HG03045 (cell line): ENCODE results near the gene NTRK2.
"Not testable (repeated sequence)": the region's sequence is repeated elsewhere in the genome, so short reads cannot be mapped to it uniquely, and the experiment has no call there.

ENCODE experiments used
- ATAC-seq: cut with Tn5 transposase; IDR thresholded peaks from one replicate; pipeline ENCODE4 v1.9.1; 2021; ENCODE audit warnings: mild to moderate bottlenecking, moderate library complexity; ENCODE audit not compliant: unreplicated experiment

The NTRK2 gene

GRCh38 chr9:84874596-84874995 lies 205.1 kb downstream of the NTRK2 start:
- ATAC-seq, result no peak

- ATAC-seq, result no peak
These were observed 205.7 kb downstream of the NTRK2 start for GRCh38 chr9:84875193-84875592.

DNA sequence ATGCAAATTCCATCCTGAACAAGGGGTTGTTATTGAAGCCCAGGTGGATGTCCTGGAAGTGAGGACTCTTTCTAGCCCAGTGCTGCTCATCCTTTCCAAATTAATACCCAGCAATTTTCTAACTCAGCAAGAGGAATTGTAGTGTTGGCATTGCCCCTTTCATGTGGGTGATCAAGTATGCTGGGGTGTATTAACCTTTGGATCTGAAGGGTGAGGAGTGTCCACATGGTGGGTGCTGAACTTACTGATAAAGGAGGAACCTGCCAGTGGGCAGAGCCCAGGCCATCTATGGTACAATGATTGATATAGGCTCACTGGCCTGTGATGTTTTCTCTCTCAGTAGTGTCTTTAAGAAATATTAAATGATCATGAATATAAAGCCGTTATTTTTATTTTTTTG lies 210.1 kb downstream of the NTRK2 start:
- no peak for ATAC-seq

GRCh38 chr9:84880835-84881234 lies 211.3 kb downstream of the NTRK2 start:
- ATAC-seq, result no peak

DNA sequence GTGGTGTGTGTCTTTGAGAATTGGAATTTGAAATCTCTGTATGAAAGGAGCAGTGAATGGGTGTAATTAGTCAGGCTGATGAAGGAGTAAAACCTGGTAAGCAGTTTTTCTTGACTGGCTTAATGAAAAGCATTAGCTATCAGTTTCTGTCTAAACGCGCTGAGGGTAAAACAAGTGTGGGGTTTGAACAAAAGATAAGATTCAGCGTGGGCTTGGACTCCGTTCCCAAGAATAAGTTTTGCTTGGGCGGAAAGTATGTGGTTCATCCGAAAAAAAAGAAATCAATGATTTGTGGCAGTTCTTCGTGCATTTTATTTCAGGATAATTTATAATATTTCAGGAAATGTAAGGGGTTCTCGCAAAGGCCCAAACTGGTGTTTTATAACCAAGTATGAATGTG lies 217.3 kb downstream of the NTRK2 start:
- no peak for ATAC-seq

DNA sequence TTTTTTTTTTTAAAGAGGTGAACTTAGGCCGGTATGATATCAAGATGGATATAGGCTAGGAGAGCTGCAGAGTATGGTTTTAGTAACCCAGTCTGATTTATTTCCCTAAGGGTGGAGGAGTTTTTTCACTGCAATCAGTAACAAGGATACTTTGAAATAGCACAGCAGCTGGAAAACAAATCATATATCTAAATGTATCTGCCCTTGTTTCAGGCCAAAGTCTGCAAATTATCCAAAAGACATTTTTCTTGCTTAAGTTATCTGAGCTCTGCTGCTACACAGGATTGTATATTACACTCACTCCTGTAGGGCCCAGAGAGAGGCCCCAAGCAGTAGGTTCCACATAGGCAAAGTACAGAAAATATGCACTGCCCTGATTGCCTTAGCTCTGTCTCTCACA lies 222.4 kb downstream of the NTRK2 start:
- ATAC-seq, result no peak

GRCh38 chr9:84893419-84894128 lies 224.0 kb downstream of the NTRK2 start:
- ATAC-seq, result no peak

DNA sequence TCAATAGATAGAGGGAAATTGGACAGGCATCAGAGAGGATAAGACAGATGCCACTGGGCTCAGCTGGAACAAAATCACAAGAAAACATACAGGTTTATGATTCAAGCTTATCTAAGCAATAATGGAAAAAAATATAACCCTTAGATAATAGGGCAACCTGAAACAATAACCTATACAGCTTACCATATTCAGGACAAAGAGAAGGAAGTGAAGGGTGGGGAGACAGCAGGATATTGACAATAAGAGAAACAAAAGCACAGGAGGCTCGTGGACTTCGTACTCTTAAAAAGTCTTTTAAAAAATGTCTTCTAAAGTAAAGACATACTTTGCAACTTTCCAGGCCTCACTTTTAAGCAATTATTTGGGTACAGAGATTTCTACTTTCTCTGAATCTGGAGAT lies 225.3 kb downstream of the NTRK2 start:
- no peak for ATAC-seq

GRCh38 chr9:84897362-84898094 lies 228.0 kb downstream of the NTRK2 start:
- ATAC-seq, result no peak

DNA sequence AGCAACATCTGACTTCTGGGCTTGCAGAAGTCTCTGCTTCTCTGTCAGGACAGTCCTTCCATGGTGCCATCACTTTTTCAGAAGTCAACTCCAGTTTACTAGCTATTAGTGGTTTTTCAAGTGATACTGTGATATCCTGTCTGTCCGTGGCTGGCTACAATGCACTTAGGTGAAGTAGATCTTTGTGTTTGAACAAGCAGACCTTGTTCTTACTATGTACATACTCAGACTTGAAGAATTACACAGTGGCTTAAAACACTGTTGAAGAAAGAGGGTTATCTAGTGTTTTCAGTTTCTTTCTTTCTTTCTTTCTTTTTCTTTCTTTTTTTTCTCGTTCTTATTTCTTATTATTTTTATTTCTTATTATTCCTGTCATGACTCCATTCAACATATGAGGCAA lies 228.7 kb downstream of the NTRK2 start:
- ATAC-seq, result no peak

DNA sequence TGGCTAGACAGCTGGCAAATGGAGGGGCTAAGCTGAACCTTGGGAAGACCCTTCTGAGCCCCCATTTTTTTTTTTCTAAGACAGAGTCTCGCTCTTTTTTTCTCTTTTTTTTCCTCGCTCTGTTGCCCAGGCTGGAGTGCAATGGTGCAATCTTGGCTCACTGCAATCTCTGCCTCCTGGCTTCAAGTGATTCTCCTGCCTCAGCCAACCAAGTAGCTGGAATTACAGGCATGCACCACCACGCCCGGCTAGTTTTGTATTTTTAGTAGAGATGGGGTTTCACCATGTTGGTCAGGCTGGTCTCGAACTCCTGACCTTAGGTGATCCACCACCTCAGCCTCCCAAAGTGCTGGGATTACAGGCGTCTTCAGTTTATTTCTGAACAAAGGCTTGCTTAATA lies 229.1 kb downstream of the NTRK2 start:
- not testable (repeated sequence) for ATAC-seq

DNA sequence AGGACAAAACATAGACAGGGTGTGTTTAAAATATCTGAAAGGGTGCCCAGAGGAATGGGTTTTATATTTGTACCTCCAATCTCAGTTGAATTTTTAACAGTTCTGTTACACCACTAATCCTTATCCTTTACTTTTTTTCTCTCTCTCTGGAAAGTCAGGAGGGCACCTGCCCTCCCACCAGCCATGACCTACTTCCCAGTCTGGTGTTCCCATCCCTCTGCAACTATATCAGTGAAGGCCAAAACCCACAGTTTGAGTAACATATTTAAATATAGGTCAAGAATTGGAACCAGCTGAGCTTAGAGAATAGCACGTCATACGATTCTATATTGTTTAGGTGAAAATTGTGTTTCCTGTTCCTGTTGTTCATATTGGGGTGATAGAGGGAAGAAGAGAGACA lies 229.8 kb downstream of the NTRK2 start:
- ATAC-seq, result no peak

DNA sequence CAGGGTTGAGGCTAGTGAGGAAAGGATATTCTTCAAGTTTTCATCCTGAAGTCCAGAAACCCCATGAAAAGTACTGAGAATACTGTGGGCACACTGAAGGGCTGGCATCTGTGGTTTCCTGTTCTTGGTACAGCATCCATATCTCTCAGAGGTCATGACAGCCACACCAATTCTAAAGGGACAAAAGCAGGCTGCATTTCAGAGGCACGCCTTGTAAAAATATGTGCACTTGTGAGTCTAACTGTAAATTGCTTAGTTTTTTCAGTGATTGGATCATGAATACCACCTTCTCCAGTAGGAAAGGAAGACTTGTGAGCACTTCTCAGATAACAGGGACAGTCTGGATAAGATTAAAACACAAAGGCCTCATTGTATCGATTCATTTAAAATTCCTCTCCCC lies 230.9 kb downstream of the NTRK2 start:
- no peak for ATAC-seq

GRCh38 chr9:84903963-84904362 lies 234.4 kb downstream of the NTRK2 start:
- no peak for ATAC-seq

DNA sequence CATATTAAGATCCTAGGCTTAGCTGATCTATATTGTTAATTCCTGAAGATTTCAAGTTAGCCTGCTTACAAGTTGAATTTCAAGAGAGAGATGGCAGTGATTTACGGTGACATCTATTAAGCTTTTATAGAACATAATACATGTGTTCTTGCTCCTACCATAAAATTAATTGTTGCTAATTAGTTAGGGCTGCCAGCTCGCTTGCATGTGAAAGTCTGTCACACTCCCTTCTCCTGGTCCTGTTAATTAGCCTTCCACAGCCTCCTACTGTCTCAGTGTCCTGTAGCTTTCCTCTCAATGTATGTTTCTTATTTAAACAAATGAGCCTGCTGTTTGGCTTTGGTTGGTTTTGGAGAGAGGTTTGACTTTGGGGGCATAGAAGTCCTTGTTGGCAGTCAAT lies 247.2 kb downstream of the NTRK2 start:
- ATAC-seq, result no peak

GRCh38 chr9:84917366-84918070 lies 248.0 kb downstream of the NTRK2 start:
- no peak for ATAC-seq

GRCh38 chr9:84919440-84919839 lies 249.9 kb downstream of the NTRK2 start:
- ATAC-seq, result no peak

DNA sequence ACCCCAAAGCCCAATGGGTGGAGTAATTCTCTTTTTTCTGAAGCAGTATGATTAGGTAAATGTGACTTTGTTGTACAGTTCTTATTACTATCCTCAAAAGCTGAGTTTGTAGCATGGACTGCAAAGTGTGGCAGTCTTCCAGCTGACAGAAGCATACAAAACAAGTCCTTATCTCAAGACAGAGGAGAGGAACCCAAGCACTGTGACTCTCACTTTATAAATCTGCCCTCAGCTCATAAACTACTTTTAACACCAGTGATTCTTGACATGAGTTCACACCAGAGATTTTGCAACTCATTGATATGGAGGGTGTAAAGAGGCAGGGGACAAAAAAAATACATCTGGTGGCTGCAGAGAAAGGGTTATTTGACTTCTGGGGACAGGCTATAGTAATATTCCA lies 251.6 kb downstream of the NTRK2 start:
- ATAC-seq, result no peak

DNA sequence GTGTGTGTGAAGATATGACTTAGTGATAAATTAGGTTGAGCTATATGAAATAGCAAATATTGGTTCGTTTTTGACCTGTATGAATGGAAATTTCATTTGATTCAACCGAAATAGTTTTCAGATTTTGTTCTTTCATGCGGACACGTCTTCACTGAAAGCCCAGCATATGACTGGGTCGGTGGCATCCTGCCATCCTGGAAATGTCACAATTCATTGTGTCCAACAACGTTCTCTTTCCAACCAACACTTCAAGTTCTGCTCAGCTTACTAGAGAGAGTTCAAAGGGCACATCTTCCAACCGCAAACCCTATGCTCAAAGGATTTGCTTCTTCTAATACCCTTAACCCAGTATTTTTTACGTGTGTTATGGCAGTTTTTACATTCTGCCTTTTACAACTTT lies 252.5 kb downstream of the NTRK2 start:
- ATAC-seq, result no peak

DNA sequence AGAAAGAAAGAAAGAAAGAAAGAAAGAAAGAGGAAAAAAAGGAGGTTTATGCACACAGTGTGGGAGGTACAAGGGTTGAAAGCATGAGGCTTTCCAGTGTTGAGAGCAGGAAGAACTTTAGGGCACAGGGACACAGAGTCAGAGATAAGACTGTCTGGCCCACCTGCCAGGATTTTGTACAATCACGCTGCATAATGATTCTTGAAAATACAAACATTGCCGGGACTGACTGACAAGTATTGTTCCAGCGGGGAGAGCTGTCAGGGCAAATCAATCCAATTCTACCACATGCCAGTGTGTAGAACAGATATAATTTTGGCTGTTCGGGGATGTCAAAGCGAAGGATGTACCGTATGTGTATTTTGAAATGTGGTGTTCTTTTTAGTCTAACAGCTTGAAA lies 254.7 kb downstream of the NTRK2 start:
- ATAC-seq, result no peak

- no peak for ATAC-seq
These were observed 255.8 kb downstream of the NTRK2 start for GRCh38 chr9:84925225-84925872.

- ATAC-seq, result no peak
These were observed 257.3 kb downstream of the NTRK2 start for GRCh38 chr9:84926793-84927192.
